Glutamatergic neuron (in vitro differentiated cells): Measurements from ENCODE around the gene PLBD1. TPM values are rescaled to one million over a fixed set of nuclear protein-coding genes. Genes with fewer than 3 reads are reported as not detected.

Experiments used
- DNase-seq: peaks from one replicate; pipeline ENCODE4 v3.0.0; 2022
- H3K27ac Mint-ChIP-seq: one replicate; pipeline ENCODE4 v1.8.0; 2020; ENCODE audit warnings: mild to moderate bottlenecking, mixed read lengths, inconsistent platforms; ENCODE audit not compliant: unreplicated experiment
- H3K27me3 Mint-ChIP-seq: one replicate; pipeline ENCODE4 v1.8.0; 2020; ENCODE audit warnings: mild to moderate bottlenecking, moderate library complexity, mixed read lengths, inconsistent platforms; ENCODE audit not compliant: unreplicated experiment
- H3K36me3 Mint-ChIP-seq: one replicate; pipeline ENCODE4 v1.8.0; 2020; ENCODE audit warnings: mild to moderate bottlenecking, mixed read lengths, inconsistent platforms; ENCODE audit not compliant: unreplicated experiment
- H3K4me1 Mint-ChIP-seq: one replicate; pipeline ENCODE4 v1.8.0; 2020; ENCODE audit warnings: mild to moderate bottlenecking, low read depth, mixed read lengths, inconsistent platforms; ENCODE audit not compliant: unreplicated experiment
- H3K4me3 Mint-ChIP-seq: one replicate; pipeline ENCODE4 v1.8.0; 2020; ENCODE audit warnings: mild to moderate bottlenecking, mixed read lengths, inconsistent platforms; ENCODE audit not compliant: unreplicated experiment
- H3K9me3 Mint-ChIP-seq: one replicate; pipeline ENCODE4 v1.8.0; 2020; ENCODE audit warnings: mild to moderate bottlenecking, moderate library complexity, mixed read lengths, inconsistent platforms; ENCODE audit not compliant: unreplicated experiment
- total RNA-seq: library from RNA; stranded (reverse); fragmentation: NEBNext Ultra II Directional; extraction: Animal tissue kit (Norgen Biotek cat#: 25700); gene quantifications from one replicate; pipeline ENCODE4 v1.2.1, GENCODE V29; 2021; ENCODE audit not compliant: unreplicated experiment
- TF ChIP-seq, protein P1 (sequence below): fragments of 200-600 bp; sonication (generic); IDR thresholded peaks from one replicate; pipeline ENCODE4 v1.5.0; 2021; ENCODE audit not compliant: partially characterized antibody, unreplicated experiment

The PLBD1 gene
- total RNA-seq, 1 donor from 2014 or later = 0.32 TPM

GRCh38 chr12:14505626-14506596 is 61.8 kb downstream of the PLBD1 start:
- Mint-ChIP-seq H3K4me3 (no peak overlapping the region), H3K36me3 (no peaks in the 10 kb centered on the region), H3K4me1 (peaks cover 5% of the 10 kb centered on the region), H3K27me3 (peaks cover 5% of the 10 kb centered on the region), H3K9me3 (peaks cover 5% of the 10 kb centered on the region), H3K27ac (no peak overlapping the region)
- DNase-seq = no peak
- TF ChIP-seq, protein P1, sequence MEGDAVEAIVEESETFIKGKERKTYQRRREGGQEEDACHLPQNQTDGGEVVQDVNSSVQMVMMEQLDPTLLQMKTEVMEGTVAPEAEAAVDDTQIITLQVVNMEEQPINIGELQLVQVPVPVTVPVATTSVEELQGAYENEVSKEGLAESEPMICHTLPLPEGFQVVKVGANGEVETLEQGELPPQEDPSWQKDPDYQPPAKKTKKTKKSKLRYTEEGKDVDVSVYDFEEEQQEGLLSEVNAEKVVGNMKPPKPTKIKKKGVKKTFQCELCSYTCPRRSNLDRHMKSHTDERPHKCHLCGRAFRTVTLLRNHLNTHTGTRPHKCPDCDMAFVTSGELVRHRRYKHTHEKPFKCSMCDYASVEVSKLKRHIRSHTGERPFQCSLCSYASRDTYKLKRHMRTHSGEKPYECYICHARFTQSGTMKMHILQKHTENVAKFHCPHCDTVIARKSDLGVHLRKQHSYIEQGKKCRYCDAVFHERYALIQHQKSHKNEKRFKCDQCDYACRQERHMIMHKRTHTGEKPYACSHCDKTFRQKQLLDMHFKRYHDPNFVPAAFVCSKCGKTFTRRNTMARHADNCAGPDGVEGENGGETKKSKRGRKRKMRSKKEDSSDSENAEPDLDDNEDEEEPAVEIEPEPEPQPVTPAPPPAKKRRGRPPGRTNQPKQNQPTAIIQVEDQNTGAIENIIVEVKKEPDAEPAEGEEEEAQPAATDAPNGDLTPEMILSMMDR = no peak

- H3K36me3 Mint-ChIP-seq = peaks cover 26% of the 10 kb centered on the region
- no peak overlapping the region for H3K4me3 Mint-ChIP-seq
- no peak for DNase-seq
- no peaks in the 10 kb centered on the region for H3K4me1 Mint-ChIP-seq
- peaks cover 3% of the 10 kb centered on the region for H3K9me3 Mint-ChIP-seq
- peaks cover 7% of the 10 kb centered on the region for H3K27me3 Mint-ChIP-seq
- TF ChIP-seq, protein P1 = no peak
- H3K27ac Mint-ChIP-seq = no peak overlapping the region
Measured at GRCh38 chr12:14495326-14495725, 72.4 kb downstream of the PLBD1 start.

- H3K36me3 Mint-ChIP-seq = peaks cover 13% of the 10 kb centered on the region
- no peak overlapping the region for H3K27ac Mint-ChIP-seq
- no peaks in the 10 kb centered on the region for H3K4me1 Mint-ChIP-seq
- H3K4me3 Mint-ChIP-seq = no peak overlapping the region
- TF ChIP-seq, protein P1 = no peak
- peaks cover 9% of the 10 kb centered on the region for H3K9me3 Mint-ChIP-seq
- H3K27me3 Mint-ChIP-seq = peaks cover 2% of the 10 kb centered on the region
- DNase-seq = no peak
Measured at GRCh38 chr12:14482886-14483285, 84.8 kb downstream of the PLBD1 start.

- no peak for DNase-seq
Measured at GRCh38 chr12:14482361-14482760, 85.3 kb downstream of the PLBD1 start.

More at GRCh38 chr12:14482361-14482760, 85.3 kb downstream of the PLBD1 start:
- H3K36me3 Mint-ChIP-seq = peaks cover 13% of the 10 kb centered on the region
- H3K27ac Mint-ChIP-seq = no peak overlapping the region
- H3K9me3 Mint-ChIP-seq = peaks cover 9% of the 10 kb centered on the region
- TF ChIP-seq, protein P1 = no peak
- no peaks in the 10 kb centered on the region for H3K4me1 Mint-ChIP-seq
- H3K27me3 Mint-ChIP-seq = peaks cover 2% of the 10 kb centered on the region
- no peak overlapping the region for H3K4me3 Mint-ChIP-seq
